HG02623 (cell line): ENCODE results near the gene PDE3A.
"Not testable (repeated sequence)": the region's sequence is repeated elsewhere in the genome, so short reads cannot be mapped to it uniquely, and the experiment has no call there.

Source experiments
- ATAC-seq: cut with Tn5 transposase; IDR thresholded peaks from one replicate; pipeline ENCODE4 v1.9.1; 2021; ENCODE audit warnings: moderate library complexity; ENCODE audit not compliant: unreplicated experiment

Gene PDE3A

DNA sequence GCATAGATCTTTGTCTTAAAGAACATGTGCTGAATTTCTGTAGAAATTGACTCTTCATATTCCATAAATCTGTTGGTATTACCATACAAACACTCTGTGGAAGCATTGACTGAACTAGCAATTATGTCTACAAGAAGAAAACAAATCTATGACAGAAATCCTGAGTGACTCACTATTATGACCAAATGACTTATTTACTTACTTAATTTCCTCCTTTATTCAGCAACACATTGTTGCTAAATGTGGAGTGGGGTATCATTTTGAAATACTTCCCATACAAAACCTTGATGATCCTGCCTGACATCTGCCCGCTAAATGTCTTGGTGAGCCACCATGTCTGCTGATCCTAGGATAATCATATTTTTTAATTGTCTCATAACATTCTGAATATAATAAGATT lies 227.7 kb downstream of the PDE3A start:
- ATAC-seq, result no peak

GRCh38 chr12:20599757-20600156 lies 231.4 kb downstream of the PDE3A start:
- ATAC-seq, result no peak

DNA sequence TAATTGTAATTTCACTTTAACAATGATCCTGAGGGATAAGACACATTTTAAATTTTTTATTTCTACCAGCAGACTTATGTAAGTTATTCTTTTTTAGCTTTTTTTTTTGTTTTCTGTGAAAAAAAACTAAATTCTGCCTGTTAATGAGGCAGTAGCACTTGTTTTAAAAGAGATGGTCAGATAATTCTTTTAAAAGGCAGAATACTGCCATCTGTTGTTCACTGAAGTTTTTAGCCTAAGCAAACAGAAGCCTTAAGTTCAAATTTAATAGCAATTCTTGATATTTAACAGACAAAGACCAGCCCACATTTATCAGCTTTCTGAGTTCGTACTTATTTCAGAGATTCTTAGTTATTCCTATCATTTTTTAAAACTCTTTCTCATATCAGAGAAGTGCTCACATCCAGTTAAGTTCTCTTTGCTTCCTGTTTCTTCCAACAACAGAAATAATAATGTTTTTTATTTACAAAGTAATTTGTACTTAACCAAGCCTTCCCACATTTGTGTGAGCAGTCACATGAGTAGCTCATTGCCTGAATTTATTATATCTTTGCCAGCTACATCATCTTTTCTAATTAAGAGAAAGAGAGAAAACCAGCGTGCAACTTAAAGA lies 233.4 kb downstream of the PDE3A start:
- ATAC-seq, result no peak

DNA sequence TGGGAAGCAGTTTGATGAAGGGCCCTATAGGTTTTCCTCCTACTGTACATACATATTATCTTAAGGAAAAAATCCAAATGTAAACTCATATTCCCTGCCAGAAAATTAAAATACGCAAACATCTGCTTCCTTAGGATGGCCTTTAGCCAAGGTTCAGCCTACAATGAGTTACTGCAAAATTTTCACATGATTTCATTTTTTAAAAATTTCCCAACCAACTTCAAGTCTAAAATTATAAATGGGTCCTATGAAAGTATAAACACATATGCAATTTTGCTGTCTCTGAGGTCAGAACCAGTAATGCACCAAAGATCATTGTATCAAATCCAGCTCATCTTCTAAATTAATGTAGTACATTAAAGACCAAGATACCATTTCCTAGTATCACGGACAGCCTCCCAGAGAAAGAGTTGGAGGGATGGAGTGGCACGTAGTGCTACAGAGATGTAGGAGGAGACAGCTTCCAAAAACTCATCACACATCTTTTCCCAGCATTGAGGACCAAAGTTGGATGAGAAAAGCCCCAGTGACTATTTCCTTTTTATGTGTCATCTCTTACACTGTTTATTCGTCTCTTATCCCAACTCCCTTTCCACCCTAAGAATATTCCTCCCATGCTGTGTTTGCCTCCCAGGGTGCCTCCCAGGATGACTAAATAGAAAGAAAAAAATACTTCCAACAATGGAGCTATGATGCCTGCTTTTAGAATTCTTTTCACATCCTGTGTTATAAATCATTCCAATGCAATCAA lies 234.5 kb downstream of the PDE3A start:
- ATAC-seq, result no peak

DNA sequence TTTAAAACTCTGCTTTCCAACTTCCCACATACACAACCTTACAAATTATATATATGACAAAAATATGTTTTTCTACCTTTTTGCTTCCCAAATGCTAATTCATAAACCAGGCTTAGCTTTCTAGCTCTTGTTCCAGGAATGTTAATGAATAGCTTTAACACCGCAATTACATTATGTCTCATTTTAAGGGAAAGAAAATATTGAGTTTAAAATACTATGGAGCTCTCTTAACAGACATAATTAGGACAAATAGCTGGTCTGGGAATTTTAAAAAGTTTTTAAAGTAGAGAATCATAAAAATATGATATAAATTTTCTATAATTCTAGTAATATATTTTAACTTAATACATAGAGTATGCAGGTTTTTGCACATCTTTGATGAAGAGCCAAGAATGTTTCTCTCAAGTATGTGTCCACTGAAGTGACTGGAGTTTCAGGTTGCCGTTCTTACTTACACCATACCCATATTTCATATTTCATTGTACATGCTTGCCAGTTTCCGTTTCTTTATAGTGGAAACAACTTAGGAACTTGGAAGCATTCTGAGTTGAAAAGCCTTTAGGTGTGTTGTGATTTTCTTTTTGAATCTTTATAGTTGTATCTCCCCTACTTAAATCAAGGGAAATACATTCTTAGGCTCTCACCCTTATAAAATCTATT lies 236.2 kb downstream of the PDE3A start:
- ATAC-seq, result no peak

DNA sequence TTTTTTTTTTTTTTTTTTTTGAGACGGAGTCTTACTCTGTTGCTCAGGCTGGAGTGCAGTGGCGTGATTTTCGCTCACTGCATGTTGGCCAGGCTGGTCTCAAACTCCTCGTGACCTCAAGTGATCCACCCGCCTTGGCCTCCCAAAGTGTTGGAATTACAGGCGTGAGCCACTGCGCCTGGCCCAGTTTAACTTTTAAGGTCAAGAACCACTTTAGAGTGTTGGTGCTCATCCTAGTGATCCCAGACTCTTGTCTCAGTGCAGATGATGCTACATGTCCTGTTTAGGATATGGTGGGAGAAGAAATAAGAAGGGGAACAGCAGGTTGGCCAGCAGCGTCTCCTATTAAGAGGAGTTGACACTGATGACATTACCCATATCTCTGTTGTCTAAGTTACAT lies 246.7 kb downstream of the PDE3A start:
- ATAC-seq, result not testable (repeated sequence)

- no peak for ATAC-seq
Observed at GRCh38 chr12:20616093-20616492, 247.8 kb downstream of the PDE3A start.

DNA sequence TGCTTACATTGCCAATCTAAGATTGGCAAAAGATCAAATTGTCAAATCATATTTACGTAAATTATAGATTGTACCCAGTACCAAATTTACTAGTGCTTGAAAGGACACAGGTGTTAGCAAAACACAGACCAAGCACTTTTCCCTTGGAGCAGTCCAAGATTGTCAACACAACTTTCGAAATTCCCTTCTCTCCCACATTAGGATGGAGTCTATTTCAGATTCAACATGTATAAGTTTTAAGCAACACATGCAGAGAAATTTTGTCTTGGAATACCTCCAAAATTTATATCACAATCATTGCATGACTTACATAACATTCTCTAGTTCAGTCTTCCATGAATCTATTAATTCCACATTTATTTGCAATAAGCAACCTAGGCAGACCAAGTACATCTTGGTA lies 251.9 kb downstream of the PDE3A start:
- ATAC-seq, result no peak

GRCh38 chr12:20624718-20625117 lies 256.4 kb downstream of the PDE3A start:
- no peak for ATAC-seq

GRCh38 chr12:20625531-20625930 lies 257.2 kb downstream of the PDE3A start:
- ATAC-seq, result no peak

- no peak for ATAC-seq
Observed at GRCh38 chr12:20627001-20627588, 258.8 kb downstream of the PDE3A start.

- ATAC-seq, result no peak
Observed at GRCh38 chr12:20628226-20628787, 260.0 kb downstream of the PDE3A start.

- no peak for ATAC-seq
Observed at GRCh38 chr12:20628999-20629398, 260.7 kb downstream of the PDE3A start.

DNA sequence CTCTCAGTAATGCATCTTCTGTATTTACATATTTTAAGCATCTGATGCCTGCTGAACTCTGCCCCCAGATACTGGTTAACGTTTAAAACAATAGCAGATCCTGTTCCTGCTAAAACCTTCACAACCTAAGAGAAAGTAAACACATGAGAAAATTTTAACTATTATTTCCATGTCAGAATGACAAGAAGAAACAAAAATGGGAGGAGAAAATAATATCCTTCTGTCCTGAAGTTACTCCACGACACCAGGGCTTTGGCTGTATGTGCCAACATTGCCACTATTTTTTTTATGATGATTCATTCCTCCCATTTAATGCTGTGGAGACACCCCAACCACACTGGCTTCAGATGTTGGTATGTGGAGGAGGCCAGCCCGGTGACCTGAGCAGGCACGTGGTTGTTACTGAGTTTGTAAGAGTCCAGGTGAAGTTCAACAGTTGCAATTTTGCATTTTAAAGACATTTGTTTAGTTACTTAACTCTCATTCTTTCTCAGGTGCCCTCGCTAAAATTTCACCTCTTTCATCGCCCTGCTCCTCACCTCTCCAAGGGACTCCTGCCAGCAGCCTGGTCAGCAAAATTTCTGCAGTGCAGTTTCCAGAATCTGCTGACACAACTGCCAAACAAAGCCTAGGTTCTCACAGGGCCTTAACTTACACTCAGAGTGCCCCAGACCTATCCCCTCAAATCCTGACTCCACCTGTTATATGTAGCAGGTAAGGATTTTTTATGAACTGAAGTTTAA lies 261.2 kb downstream of the PDE3A start:
- no peak for ATAC-seq

- no peak for ATAC-seq
Observed at GRCh38 chr12:20631711-20632110, 263.4 kb downstream of the PDE3A start.

DNA sequence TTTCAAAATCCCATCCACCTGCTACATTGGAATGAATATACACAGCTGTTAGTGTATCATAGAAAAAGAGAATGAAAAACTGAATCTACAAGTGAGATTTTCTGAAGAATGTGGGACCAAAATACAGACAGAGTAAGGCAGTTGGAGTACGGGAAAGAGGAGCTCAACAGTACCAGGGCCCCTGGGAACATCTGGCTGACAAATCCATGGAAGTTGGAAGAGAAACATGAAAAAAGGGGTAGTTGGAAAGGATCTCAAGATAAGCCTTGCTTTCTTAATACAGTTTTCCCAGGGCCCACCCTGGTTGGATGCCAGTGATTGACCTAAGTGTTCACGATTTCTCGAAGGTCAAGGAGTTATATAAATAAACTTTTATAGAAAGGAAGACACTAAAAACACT lies 272.8 kb downstream of the PDE3A start:
- ATAC-seq, result no peak

GRCh38 chr12:20643822-20644221 lies 275.5 kb downstream of the PDE3A start:
- no peak for ATAC-seq

- peak; percentile 61 for ATAC-seq
Observed at GRCh38 chr12:20646239-20646827, 278.0 kb downstream of the PDE3A start.

DNA sequence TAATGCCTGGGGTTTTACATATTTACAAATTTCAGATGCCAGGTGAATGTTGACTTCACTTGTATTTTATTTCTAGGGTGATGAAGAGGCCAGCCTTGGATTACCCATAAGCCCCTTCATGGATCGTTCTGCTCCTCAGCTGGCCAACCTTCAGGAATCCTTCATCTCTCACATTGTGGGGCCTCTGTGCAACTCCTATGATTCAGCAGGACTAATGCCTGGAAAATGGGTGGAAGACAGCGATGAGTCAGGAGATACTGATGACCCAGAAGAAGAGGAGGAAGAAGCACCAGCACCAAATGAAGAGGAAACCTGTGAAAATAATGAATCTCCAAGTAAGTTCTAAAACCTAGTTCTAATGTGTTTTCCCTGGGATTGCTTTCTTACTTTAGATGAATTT lies 285.5 kb downstream of the PDE3A start:
- ATAC-seq, result no peak

- no peak for ATAC-seq
Observed at GRCh38 chr12:20656600-20656999, 288.3 kb downstream of the PDE3A start.
